GM21447 (cell line): ENCODE measurements around the gene NF2.

ENCODE experiments used
- ATAC-seq: cut with Tn5 transposase; IDR thresholded peaks from one replicate; pipeline ENCODE4 v1.9.1; 2021; ENCODE audit not compliant: unreplicated experiment

Gene NF2

GRCh38 chr22:29701155-29701999, 97.9 kb downstream of the NF2 start:
- no peak for ATAC-seq

GRCh38 chr22:29702000-29702930, 98.8 kb downstream of the NF2 start:
- no peak for ATAC-seq

- no peak for ATAC-seq
Observed at GRCh38 chr22:29702931-29703501, 99.6 kb downstream of the NF2 start.

- no peak for ATAC-seq
Observed at GRCh38 chr22:29703569-29704195, 100.2 kb downstream of the NF2 start.

- no peak for ATAC-seq
Observed at GRCh38 chr22:29704528-29705285, 101.3 kb downstream of the NF2 start.

GRCh38 chr22:29705651-29706050, 102.2 kb downstream of the NF2 start:
- ATAC-seq, result no peak

- no peak for ATAC-seq
Observed at GRCh38 chr22:29706486-29706885, 103.1 kb downstream of the NF2 start.

- no peak for ATAC-seq
Observed at GRCh38 chr22:29707010-29707409, 103.6 kb downstream of the NF2 start.

GRCh38 chr22:29707471-29707870, 104.0 kb downstream of the NF2 start:
- no peak for ATAC-seq

GRCh38 chr22:29710193-29710592, 106.8 kb downstream of the NF2 start:
- no peak for ATAC-seq

- ATAC-seq, result no peak
Observed at GRCh38 chr22:29710922-29711593, 107.6 kb downstream of the NF2 start.

- ATAC-seq, result no peak
Observed at GRCh38 chr22:29712119-29712518, 108.7 kb downstream of the NF2 start.

GRCh38 chr22:29713156-29713727, 109.8 kb downstream of the NF2 start:
- no peak for ATAC-seq

GRCh38 chr22:29715240-29715639, 111.8 kb downstream of the NF2 start:
- ATAC-seq, result no peak

- no peak for ATAC-seq
Observed at GRCh38 chr22:29715705-29716104, 112.3 kb downstream of the NF2 start.

GRCh38 chr22:29716814-29717545, 113.5 kb downstream of the NF2 start:
- ATAC-seq, result no peak

- ATAC-seq, result no peak
Observed at GRCh38 chr22:29717789-29718188, 114.4 kb downstream of the NF2 start.

- ATAC-seq, result no peak
Observed at GRCh38 chr22:29718949-29719898, 115.8 kb downstream of the NF2 start.
